Measurements from ENCODE around the gene CD177. TPM values are rescaled to one million over a fixed set of nuclear protein-coding genes. Genes with fewer than 3 reads are reported as not detected.
"Not testable (repeated sequence)": the region's sequence is repeated elsewhere in the genome, so short reads cannot be mapped to it uniquely, and the experiment has no call there.

Gene CD177
- total RNA-seq, 1 experiment from 2014 or later, result 0.09 TPM

- Histone ChIP-seq H2AK5ac (ENCODE audit: insufficient read length, low read length) (no peak overlapping the region), H2BK15ac (ENCODE audit: low read depth, low read length) (no peak overlapping the region), H2AFZ (ENCODE audit: low read length) (no peak overlapping the region), H3K18ac (ENCODE audit: insufficient read length, low read depth, low read length) (no peak overlapping the region), H4K91ac (ENCODE audit: insufficient read length, low read depth, low read length) (no peak overlapping the region), H4K20me1 (ENCODE audit: control insufficient read depth, insufficient read depth, insufficient read length) (no peaks in the 10 kb centered on the region), H4K8ac (replicated peaks; ENCODE audit: insufficient read length, low read depth, low read length) (no peak overlapping the region), H3K27me3 (ENCODE audit: insufficient read depth, low read length) (no peaks in the 10 kb centered on the region), H3K56ac (ENCODE audit: insufficient read length, low read depth, low read length) (no peak overlapping the region), H3K4me1 (ENCODE audit: insufficient read depth, low read length) (no peaks in the 10 kb centered on the region; the same call in 1 of the 2 replicates), H4K5ac (ENCODE audit: insufficient read length, low read depth, low read length) (no peak overlapping the region), H3K79me2 (ENCODE audit: insufficient read depth, low read length) (no peaks in the 10 kb centered on the region), H3T11ph (ENCODE audit: low read length) (no peak overlapping the region), H3K14ac (ENCODE audit: insufficient read depth, low read length) (no peak overlapping the region), H2BK12ac (ENCODE audit: insufficient read length, low read depth, low read length) (no peak overlapping the region), H3K9me3 (ENCODE audit: control insufficient read depth, low read depth, low read length) (no peaks in the 10 kb centered on the region), H2BK120ac (ENCODE audit: low read depth, low read length, poor library complexity, severe bottlenecking) (no peak overlapping the region), H2BK20ac (ENCODE audit: low read depth, low read length, poor library complexity, severe bottlenecking) (no peak overlapping the region), H3K79me1 (ENCODE audit: insufficient read depth, low read depth, low read length, poor library complexity, severe bottlenecking) (no peaks in the 10 kb centered on the region), H2BK5ac (ENCODE audit: insufficient read length, low read length) (no peak overlapping the region), H3K27ac (ENCODE audit: insufficient read length, low read depth, low read length) (no peak overlapping the region), H3K4ac (ENCODE audit: low read depth, low read length) (no peak overlapping the region), H3K23ac (ENCODE audit: insufficient read length, low read depth, low read length) (no peak overlapping the region), H3K4me2 (ENCODE audit: insufficient read depth, insufficient read length, low read length) (no peak overlapping the region), H3K9ac (ENCODE audit: extremely low read depth, insufficient read length, low read length) (no peak overlapping the region), H3K23me2 (ENCODE audit: insufficient read length, low read depth, low read length, poor library complexity, severe bottlenecking) (no peaks in the 10 kb centered on the region)
- TF ChIP-seq, protein P1, sequence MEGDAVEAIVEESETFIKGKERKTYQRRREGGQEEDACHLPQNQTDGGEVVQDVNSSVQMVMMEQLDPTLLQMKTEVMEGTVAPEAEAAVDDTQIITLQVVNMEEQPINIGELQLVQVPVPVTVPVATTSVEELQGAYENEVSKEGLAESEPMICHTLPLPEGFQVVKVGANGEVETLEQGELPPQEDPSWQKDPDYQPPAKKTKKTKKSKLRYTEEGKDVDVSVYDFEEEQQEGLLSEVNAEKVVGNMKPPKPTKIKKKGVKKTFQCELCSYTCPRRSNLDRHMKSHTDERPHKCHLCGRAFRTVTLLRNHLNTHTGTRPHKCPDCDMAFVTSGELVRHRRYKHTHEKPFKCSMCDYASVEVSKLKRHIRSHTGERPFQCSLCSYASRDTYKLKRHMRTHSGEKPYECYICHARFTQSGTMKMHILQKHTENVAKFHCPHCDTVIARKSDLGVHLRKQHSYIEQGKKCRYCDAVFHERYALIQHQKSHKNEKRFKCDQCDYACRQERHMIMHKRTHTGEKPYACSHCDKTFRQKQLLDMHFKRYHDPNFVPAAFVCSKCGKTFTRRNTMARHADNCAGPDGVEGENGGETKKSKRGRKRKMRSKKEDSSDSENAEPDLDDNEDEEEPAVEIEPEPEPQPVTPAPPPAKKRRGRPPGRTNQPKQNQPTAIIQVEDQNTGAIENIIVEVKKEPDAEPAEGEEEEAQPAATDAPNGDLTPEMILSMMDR (conservative IDR thresholded peaks at IDR 0.05), result no peak
- Mint-ChIP-seq H3K4me3 (no peak overlapping the region), H3K4me1 (peaks cover 3 to 6% of the 10 kb centered on the region in 2 experiments; a peak in 3 of 4 replicates), H3K36me3 (ENCODE audit: insufficient read depth in 1 of 3, low read depth in 3 of 3) (no peaks in the 10 kb centered on the region; a peak in 1 of 7 replicates), H3K9me3 (peaks cover 10 to 23% of the 10 kb centered on the region in 2 experiments), H3K27ac (no peak overlapping the region), H3K27me3 (ENCODE audit: low read depth) (peaks cover 14% of the 10 kb centered on the region)
- WGBS (ENCODE audit: extremely low coverage, insufficient read length, low lambda C conversion rate), result no CpG with 5 or more reads among the region's 11 CpGs
- DNase-seq, result no peak
Observed at GRCh38 chr19:43362745-43363144, 9.3 kb downstream of the CD177 start.

DNA sequence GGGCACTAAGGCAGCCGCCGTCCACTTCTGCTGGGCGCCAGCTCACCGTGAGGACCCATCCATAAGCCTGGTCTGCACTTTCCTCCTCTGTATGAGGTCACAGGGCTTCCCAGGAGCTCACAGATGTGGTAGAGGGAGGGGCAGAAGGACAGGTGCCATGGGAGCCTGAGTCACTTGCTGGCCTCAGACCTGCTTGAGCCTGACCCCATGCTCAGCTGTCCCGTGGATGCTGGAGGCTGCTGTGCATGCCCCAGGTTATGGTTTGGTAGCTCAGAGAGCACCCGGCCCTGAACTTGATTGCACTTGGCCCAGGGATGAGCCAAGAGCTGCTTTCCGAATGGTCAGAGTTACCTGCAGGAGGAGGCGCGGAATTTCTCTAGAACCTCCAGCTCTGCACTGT, 12.2 kb downstream of the CD177 start:
- H2AFZ ChIP-seq (ENCODE audit: low read length); H4K5ac ChIP-seq (ENCODE audit: insufficient read length, low read depth, low read length); H3K4ac ChIP-seq (ENCODE audit: low read depth, low read length); H3K27ac Mint-ChIP-seq; H4K20me1 ChIP-seq (ENCODE audit: control insufficient read depth, insufficient read depth, insufficient read length); H3K4me1 ChIP-seq (ENCODE audit: insufficient read depth, low read length); H3K36me3 Mint-ChIP-seq (ENCODE audit: insufficient read depth in 1 of 3, low read depth in 3 of 3); H3K23me2 ChIP-seq (ENCODE audit: insufficient read length, low read depth, low read length, poor library complexity, severe bottlenecking); H4K8ac ChIP-seq (replicated peaks; ENCODE audit: insufficient read length, low read depth, low read length); H2BK120ac ChIP-seq (ENCODE audit: low read depth, low read length, poor library complexity, severe bottlenecking); H3K79me1 ChIP-seq (ENCODE audit: insufficient read depth, low read depth, low read length, poor library complexity, severe bottlenecking); H3K14ac ChIP-seq (ENCODE audit: insufficient read depth, low read length); H3K23ac ChIP-seq (ENCODE audit: insufficient read length, low read depth, low read length); H3K79me2 ChIP-seq (ENCODE audit: insufficient read depth, low read length); H2BK15ac ChIP-seq (ENCODE audit: low read depth, low read length); H3K4me3 Mint-ChIP-seq; H2AK5ac ChIP-seq (ENCODE audit: insufficient read length, low read length); H3K27me3 ChIP-seq (ENCODE audit: insufficient read depth, low read length); H4K91ac ChIP-seq (ENCODE audit: insufficient read length, low read depth, low read length); H3K4me2 ChIP-seq (ENCODE audit: insufficient read depth, insufficient read length, low read length); DNase-seq; H3K18ac ChIP-seq (ENCODE audit: insufficient read length, low read depth, low read length); H3K27ac ChIP-seq (ENCODE audit: insufficient read length, low read depth, low read length); H3K56ac ChIP-seq (ENCODE audit: insufficient read length, low read depth, low read length); H2BK5ac ChIP-seq (ENCODE audit: insufficient read length, low read length); H3K4me1 Mint-ChIP-seq; H2BK20ac ChIP-seq (ENCODE audit: low read depth, low read length, poor library complexity, severe bottlenecking); H3K9me3 ChIP-seq (ENCODE audit: control insufficient read depth, low read depth, low read length); H3K9ac ChIP-seq (ENCODE audit: extremely low read depth, insufficient read length, low read length); H3T11ph ChIP-seq (ENCODE audit: low read length); H2BK12ac ChIP-seq (ENCODE audit: insufficient read length, low read depth, low read length): not testable (repeated sequence)
- Mint-ChIP-seq H3K27me3 (ENCODE audit: low read depth) (peaks cover 16% of the 10 kb centered on the region), H3K9me3 (peaks cover 10 to 24% of the 10 kb centered on the region in 2 experiments)
- no CpG with 5 or more reads among the region's 9 CpGs for WGBS (ENCODE audit: extremely low coverage, insufficient read length, low lambda C conversion rate)

Data from H9 (cell line).